NAMALWA (cell line): ENCODE results near the gene SERPINE1.

ENCODE experiments used
- DNase-seq: peaks from one replicate; pipeline ENCODE4 v3.0.0-alpha.2; 2015; ENCODE audit warnings: low spot score

The SERPINE1 gene

DNA sequence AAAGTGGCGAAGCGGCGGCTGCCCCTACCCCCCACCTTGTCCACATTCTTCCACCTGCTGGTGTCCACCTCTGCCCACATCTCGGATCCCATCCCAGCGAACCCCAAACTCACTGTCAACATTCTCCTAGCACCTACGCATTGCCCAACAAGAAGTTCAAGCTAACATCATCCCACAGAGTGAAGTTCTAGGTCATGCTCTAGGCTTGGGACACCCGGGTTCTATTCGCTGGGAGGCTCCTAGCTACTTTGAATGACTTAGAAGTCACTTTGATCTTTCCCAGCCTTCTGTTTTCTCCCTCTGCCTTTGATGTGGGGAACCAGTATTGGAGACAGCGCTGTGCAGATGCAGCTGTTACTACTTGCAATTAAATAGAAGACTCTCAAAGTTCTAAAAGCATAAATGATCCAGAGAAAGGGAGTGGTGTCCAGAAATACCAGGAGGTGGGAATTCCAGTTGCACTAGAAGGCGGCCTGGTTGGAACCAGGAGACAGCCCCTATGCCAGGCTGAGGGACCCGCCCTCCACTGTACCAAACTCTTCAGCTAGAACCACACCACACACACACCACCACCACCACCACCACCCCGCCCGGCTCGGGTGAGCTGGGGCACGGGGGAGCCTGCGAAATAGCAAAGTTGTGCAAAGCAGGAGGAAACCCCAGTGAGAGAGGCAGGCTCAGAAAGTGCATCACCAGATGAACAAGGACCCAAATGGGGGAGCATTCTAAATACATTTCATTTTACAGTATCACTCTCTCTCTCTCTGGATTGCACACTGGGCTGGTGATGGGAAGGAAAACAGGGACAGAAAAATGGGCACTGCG lies 43.9 kb downstream of the SERPINE1 start:
- no peak for DNase-seq

DNA sequence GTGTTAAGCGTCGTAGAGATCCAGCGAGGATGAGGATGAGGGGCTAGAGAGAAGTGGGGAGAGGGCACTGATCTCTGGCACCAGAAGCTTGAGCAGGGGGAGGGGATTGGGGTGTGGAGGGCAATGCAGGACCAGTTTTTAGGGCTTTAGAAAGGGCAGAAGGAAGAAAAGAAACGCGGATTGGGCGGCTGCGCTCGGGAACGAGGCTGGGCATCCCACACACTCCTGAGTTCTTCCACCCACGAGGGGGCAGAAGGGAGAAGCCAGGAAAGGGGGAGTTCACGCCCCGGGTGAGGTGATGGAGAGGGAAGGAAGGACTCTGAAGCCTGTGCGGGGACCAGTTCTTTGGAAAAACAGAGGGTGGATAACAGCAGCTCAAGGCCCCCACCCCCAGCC lies 44.5 kb downstream of the SERPINE1 start:
- DNase-seq: no peak

DNA sequence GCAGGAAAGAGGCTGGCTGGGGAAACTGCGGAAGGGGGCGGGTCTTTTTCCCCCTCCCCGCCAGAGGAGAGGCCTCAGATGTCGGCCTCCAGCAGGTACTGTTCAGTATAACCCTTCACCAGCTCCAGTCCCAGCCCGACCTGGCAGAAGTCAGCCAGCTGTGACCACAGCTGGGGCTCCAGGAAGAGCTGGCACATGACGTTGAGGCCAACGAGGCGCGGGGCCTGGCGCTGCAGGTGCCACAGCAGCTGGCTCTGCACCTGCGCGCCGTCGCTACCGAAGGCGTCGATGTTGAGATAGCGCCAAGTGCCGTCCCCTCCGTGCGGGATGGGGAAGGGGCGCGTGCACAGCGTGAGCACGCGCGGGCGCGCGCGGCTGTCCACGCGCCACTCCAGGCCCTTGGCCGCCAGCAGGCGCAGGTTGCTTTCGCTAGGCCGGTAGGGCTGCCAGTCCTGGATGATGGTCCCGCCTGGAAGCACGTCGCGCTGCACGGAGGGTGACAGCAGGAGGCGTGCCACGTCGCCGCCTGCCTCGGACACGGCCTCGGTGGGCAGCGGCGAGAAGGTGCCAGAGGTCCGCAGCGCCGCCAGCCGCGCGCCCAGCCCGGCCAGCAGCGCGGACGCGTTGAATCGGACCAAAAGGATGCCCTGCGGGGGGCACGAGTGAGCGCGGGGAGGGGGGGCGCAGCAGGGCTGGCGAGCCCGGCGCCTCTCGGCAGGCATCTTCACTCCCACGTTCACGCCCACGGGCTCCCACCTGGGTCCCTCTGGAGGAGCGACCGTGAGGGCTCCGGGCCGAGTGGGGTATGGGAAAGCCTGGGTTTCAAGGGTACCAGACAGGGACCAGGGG lies 45.3 kb downstream of the SERPINE1 start:
- peak; percentile 85 for DNase-seq

DNA sequence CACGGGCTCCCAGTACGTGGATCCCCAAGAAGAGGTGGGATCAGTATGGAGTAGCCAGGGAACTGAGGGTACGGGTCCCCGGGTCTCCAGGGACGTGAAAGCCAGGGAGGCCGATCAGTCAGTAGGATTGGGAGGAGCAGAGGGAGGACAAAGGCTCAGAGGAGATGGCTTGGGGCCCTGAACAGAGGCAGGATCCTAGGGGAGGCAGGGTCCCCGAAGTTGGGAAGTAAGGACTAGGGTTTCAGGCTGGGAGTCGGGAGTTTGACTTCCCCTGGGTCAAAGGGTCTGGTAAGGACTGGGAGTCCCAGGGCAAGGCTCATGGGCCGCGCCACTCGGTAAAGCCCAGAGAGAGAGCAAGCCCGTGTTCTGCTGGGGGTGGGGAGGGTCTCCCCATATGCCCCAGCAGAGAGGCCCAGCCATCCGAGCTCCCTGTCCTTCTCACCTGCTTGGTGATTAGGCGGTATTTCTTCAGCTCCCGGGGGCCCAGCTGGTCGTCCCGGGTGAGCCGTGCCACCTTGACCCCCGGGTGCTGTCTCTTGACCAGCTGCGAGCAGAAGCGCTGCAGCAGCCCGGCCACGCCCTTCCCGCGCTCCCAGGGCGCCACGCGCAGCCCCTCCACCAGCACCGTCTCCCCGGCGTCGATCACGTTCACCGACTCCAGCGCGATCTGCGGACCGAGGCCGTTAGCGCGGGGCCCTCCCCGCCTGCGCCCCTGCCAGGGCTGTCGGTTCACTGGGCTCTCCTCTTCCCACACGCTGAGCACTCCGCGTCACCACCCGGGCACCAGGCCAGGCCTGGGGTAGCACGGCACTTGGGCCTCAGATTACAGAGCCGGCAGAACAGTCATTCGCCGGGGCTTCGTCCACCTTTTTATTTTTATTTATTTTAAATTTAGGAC lies 46.2 kb downstream of the SERPINE1 start:
- DNase-seq: no peak

DNA sequence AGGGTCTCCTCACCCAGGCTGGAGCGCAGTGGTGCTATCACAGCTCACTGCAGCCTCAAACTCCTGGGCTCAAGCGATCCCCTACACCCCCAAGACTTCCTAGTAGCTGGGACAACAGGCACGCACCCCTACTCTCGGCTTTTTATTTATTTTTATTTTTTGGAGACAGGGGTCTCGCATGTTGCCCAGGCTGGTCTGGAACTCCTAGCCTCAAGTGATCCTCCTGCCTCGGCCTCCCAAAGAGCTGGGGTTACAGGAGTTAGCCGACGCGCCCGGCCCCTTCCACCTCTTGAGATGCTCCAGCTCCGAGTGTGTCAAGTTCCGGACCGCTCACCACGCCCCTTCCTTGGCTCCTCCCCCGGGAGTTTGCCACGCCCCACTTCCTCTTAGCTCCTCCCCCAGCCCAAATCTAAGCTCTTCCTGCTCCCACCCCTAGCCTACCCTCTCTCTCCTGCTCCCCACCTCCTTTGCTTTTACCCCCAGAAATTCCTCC lies 46.9 kb downstream of the SERPINE1 start:
- peak; percentile 76 for DNase-seq

DNA sequence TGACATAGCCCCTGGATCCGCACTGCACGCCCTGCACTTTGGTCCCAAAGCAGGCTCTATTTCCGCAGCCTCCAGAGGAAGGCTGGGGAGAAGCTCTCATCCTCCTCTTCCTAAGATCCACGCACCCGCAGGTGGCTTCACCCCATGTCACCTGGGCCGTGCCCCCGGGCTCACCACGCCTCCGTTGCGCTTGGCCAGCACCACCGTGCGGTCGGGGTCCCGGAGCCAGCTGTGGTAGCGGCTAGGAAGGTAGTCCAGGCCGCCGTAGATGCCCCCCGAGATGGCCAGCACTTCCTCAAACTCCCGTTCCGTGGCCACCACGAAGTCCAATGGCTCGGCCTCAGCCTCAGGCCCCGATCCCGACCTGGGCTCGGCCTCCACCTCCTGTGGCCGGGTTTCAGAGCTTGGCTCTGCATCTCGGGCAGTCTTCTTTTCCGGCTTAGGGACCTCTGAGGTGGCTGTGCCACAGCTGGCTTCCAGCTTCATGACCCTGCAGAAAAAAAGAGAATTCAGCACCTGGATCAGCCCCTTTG lies 47.5 kb downstream of the SERPINE1 start:
- peak; percentile 45 for DNase-seq

DNA sequence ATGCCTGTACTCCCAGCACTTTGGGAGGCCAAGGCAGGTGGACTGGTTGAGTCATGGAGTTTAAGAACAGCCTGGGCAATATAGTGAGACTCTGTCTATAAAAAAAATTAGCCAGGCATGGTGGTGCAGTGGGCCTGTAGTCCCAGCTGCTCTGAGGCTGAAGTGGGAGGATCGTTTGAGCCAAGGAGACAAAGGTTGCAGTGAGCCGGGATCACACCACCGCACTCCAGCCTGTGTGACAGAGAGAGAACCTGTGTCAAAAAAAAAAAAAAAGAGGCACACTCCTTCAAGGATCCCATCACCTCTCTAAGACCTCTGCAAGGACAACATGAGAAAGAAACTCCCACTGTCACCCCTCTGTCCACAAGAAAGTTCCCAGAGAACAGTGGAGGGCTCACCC lies 48.8 kb downstream of the SERPINE1 start:
- DNase-seq: no peak

DNA sequence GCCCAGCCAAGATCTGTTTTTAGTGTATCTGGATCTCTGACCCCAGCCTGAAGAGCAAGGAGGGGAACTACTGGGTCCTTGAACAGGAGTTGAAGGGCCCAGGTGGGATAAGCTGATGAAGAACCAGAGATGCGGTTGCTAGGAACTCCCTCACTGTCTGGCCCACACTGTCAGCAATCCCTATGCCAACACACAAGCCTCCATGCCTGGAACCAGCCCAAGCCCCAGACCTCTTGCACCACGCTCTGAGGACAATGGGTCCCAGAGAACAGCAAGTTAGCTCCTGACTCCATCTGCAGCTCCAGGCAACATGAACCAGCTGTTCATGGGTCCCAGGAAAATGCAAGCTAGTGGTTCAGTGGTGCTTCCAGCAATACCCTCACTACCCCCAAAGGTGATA lies 50.7 kb downstream of the SERPINE1 start:
- DNase-seq: no peak

DNA sequence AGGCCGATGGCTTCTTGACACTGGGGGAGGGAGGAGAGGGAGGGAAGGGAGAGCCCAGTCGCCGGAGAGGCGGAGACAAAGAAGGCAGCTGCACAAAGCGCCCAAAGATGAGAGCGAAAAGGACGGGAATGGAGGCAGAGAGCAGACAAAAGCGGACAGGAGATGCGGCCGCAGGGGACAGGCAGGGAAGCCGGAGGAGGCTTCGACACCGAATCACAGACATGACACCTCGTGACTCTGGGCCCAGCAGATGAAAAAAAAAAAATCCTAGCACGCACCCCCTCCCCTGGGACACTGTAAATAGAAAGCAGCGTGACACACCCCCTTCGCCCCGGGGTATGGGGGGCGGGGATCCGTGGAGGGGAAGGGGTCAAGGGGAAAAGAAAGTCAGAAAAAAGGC lies 52.2 kb downstream of the SERPINE1 start:
- no peak for DNase-seq

DNA sequence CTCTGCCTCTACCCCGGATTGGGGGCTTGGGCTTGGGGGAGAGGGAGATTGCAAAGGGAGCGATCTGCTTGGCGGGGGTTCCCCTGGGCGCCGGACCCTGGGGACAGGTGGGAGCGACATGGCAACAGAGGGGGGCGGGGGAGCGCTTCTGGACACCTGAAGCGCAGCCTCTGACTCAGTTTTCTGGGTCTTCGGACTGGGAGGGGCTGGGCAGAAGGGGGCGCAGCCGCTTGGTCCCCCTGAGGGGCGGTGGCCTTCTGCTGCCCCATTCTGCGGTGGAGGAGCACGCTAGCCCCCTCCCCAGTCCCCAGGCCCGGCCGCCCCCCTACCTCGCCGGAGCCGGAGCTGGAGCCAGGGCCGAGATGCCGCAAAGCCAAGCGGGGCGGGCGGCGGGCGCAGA lies 52.8 kb downstream of the SERPINE1 start:
- DNase-seq: no peak

DNA sequence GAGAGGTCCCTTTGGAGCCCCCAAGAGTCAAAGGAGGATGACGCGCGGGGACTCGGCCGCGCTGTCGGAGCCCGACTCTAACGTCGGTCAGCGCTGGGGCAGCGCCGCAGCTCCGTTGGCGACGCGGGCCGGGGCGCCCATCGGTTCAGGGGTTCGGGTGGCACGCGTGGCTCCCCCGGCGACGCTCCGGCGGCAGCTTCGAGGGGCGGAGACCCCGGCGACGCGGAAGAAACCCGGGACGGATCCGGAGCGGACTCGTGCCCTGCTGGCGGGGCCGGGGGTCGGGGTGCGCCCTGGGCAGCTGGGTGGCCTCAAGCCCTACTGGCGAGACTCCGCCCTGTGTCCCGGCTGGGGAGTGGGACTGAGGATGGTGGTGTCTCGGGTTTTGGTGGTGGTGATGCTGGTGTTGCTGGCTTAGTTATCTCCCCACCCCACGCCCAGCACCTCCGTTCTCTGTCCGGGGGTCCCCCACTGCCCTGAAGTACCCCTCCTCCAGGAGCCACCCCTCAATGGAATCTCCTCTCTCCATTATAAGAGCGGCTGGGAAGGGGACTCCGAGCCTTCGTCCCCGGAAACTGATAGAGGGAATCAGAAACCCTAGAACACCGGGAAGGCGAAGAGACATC lies 53.3 kb downstream of the SERPINE1 start, which contains the start of gene NAT16:
NAT16 (minus strand) TSS at position 164 of the 626 bp plus-strand sequence. CDS start 5,486 bp downstream, outside the sequence.
- DNase-seq: no peak

DNA sequence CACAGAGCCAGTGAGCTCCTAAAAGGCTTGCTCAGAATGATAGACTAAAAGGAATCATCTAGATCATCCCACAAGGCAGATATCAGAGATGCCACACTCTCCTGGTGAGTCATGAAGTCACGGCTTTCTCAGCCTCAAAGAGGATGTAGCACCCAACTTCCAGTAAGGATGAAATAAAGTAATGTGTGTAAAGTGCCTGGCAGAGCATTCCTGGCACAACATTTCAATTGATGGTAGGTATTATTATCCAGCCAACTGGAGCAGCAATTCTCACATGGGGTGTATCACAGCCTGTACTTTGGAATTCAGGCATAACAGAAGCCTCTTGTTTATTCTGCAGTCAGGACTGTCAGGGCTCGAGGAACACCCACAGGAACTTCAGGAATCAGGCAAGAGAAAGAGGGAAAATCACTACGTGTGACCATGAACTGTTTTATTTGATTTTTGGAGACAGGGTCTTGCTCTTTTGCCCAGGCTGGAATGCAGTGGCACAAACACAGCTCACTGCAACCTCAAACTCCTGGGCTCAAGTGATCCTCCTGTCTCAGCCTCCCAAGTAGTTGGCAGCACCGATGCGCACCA lies 58.4 kb downstream of the SERPINE1 start:
- DNase-seq: no peak

DNA sequence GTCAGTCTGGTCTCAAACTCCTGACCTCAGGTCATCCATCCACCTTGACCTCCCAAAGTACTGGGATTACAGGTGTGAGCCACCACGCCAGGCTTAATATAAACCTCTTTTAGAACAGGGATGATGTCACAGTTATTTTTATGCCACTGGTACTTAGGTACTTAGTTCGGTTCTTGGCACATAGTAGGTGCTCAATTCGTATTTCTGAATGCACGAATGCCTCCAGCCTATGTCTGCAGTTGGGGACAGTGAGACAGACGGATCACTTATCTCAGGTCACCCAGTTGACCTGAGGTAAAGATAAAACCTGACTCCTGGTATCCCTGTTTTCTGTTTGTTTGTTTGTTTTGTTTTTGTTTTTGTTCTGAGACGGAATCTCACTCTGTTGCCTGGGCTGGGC lies 59.3 kb downstream of the SERPINE1 start:
- DNase-seq: no peak

DNA sequence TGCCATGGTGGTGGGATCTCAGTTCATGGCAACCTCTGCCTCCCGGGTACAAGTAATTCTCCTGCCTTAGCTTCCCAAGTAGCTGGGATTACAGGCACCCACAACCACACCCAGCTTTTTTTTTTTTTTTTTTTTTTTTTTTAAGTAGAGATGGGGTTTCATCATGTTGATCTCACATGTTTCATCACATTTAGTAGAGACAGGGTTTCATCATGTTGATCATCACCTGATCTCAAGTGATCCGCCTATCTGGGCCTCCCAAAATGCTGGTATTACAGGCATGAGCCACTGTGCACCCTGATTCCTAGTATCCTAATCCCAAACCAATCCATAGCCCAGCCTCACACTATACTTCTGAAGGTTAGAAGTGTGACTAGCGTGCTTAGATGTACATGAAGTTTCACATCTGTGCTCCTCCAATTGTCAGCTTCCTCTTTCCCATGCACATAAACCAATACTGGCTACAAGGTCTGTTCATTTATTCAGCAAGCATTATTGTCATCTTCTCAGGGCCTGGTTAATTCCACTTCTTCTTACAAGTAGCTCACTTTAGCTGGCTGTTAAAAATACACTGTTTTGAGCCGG lies 60.0 kb downstream of the SERPINE1 start:
- DNase-seq: peak; percentile 52
